Mucosa of rectum (tissue), 2 donors: ENCODE measurements around the gene TEX48.

Source experiments
- H3K27ac ChIP-seq, 2 donors: one replicate each; pipeline ENCODE4 v1.7.0; 2013; ENCODE audit warnings: inconsistent platforms in 2 of 2, low read depth in 2 of 2, low read length in 2 of 2
- H3K27me3 ChIP-seq, 2 donors: one replicate each; pipeline ENCODE4 v1.7.0; 2013; ENCODE audit warnings: low read length in 2 of 2; ENCODE audit not compliant: control insufficient read depth in 2 of 2, insufficient read depth in 2 of 2
- H3K36me3 ChIP-seq, 2 donors: one replicate each; pipeline ENCODE4 v1.7.0; 2013; ENCODE audit warnings: low read length in 2 of 2; ENCODE audit not compliant: control insufficient read depth in 2 of 2, insufficient read depth in 2 of 2
- H3K4me1 ChIP-seq, 2 donors: one replicate each; pipeline ENCODE4 v1.7.0; 2013; ENCODE audit warnings: low read length in 2 of 2, mild to moderate bottlenecking in 1 of 2; ENCODE audit not compliant: control insufficient read depth in 2 of 2, insufficient read depth in 2 of 2
- H3K4me3 ChIP-seq, 2 donors: one replicate each; pipeline ENCODE4 v1.7.0; 2013; ENCODE audit warnings: low read length in 2 of 2
- H3K9ac ChIP-seq, 2 donors: one replicate each; pipeline ENCODE4 v1.7.0; 2013; ENCODE audit warnings: low read length in 2 of 2, low read depth in 1 of 2, mild to moderate bottlenecking in 1 of 2
- H3K9me3 ChIP-seq, 2 donors: one replicate each; pipeline ENCODE4 v1.7.0; 2013; ENCODE audit warnings: low read length in 2 of 2; ENCODE audit not compliant: control insufficient read depth in 2 of 2
- donor health status: healthy.
- donor health status: Normal muscosa, but diverticular disease.

The TEX48 gene

DNA sequence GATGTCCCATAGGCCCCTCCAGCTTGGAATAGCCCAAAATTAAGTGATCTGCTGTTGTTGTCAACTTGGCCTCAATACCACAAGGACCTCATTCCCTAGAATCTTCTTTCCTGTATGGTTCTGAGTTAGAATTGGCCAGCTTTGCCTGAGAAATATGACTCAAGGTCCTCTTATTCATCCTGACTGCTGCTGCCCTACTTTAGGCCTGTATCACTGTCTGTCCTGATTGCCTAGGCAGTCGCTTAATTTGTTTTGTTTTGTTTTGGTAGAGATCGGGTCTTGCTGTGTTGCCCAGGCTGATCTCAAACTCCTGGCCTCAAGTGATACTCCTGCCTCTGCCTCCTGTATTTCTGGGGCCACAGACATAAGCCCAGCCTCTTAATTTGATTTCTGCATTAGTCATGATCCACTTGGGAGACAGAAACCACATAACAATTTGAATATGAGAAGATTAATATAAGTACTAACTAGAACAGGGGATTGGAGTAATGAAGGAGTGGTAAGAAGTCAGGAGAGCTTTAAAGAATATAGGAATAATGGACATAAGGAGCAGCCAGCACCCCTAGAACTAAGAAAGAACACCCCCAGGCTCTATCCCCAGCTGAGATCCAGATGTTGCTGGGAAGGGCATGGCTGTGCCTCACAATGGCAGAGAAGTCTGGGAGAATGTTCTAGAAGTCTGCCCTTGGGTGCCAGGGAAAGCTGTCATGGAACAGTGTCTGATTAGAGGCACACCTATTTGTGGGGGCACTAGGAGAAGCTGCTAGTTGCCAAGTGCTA is 29.0 kb downstream of the TEX48 start:
- Histone ChIP-seq H3K36me3 (no peaks in the 10 kb centered on the region), H3K4me1 (no peaks in the 10 kb centered on the region), H3K9ac (no peak overlapping the region), H3K4me3 (no peak overlapping the region), H3K9me3 (no peaks in the 10 kb centered on the region), H3K27me3 (no peaks in the 10 kb centered on the region), H3K27ac (no peak overlapping the region)

DNA sequence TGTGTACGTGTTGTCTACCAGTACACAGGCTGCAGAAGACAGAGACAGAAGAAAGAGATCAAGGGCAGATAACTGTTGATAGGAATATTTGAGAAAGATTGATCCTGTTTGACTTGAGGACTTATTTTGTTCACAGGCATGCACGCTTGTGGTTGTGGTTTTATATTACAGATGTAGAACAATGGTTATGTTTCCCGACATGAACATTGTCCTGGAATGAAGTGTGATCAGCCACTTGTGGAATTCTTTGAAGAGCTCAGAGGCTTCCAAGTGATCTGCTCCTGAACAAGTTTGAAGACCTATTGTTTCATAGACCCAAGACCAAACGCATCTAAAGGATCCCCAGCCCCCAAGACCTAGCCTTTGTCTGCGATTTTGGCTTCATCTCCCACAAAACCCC is 38.1 kb downstream of the TEX48 start:
- no peak overlapping the region for H3K9ac ChIP-seq
- H3K36me3 ChIP-seq = peaks cover 20 to 35% of the 10 kb centered on the region in 2 donors
- H3K4me3 ChIP-seq = no peak overlapping the region
- no peaks in the 10 kb centered on the region for H3K27me3 ChIP-seq
- no peak overlapping the region for H3K27ac ChIP-seq
- no peaks in the 10 kb centered on the region for H3K4me1 ChIP-seq
- no peaks in the 10 kb centered on the region for H3K9me3 ChIP-seq

DNA sequence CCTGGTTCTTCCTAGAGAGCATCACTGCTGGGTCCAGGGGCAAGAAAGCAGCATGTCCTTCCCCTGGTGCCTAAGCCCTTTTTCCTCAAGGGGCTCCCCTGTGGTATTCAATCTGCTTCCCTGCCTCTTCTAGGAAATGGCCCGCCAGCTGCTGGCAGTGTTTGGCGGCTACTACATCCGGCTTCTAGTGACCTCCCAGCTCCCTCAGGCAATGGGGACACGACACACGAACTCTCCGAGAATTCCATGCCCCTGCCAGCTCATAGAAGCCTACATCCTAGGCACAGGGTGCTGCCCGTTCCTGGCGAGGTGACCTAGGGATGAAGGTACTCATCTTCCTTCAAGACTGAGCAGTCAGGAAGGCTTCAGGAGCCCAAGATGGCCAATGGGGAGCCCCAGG is 39.0 kb downstream of the TEX48 start:
- Histone ChIP-seq H3K4me3 (no peak overlapping the region), H3K27me3 (no peaks in the 10 kb centered on the region), H3K9ac (no peak overlapping the region), H3K27ac (no peak overlapping the region), H3K4me1 (no peaks in the 10 kb centered on the region), H3K36me3 (peaks cover 20 to 42% of the 10 kb centered on the region in 2 donors), H3K9me3 (no peaks in the 10 kb centered on the region)

DNA sequence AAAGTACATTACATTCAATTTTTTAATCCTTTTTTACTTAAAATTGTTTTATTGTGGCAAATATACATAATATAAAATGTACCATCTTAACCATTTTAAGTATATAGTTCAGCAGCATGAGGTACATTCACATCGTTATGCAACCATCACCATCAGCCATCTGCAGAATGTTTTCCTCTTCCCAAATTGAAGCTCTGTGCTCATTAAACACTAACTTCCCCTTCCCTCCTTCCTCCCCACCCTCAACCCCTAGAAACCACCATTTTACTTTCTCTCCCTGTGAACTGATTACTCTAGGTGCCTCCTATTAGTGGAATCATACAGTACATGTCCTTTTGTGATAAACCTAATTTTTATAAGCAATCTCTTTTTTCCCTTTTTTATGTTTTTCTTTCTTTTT is 40.0 kb downstream of the TEX48 start:
- Histone ChIP-seq H3K27me3 (no peaks in the 10 kb centered on the region), H3K36me3 (peaks cover 20 to 42% of the 10 kb centered on the region in 2 donors), H3K9me3 (no peaks in the 10 kb centered on the region), H3K9ac (no peak overlapping the region), H3K27ac (no peak overlapping the region), H3K4me1 (no peaks in the 10 kb centered on the region), H3K4me3 (no peak overlapping the region)

DNA sequence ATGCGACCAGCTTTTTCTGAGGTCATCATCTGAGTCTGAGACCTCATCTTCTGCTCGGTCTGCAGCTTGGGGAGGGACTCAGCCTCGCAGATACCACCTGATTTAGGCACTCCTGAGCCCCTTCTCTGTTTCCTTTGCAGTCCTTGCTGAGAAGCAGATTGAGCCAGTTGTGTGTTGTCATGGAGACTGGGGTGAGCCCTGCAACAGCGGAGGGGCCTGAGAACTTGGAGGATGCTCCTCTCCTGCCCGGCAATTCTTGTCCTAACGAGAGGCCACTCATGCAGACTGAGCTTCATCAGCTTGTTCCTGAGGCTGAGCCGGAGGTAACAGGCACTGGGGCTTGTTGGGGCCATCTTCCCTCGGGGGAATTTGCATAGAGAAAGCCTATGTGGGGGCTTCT is 43.6 kb downstream of the TEX48 start:
- no peaks in the 10 kb centered on the region for H3K27me3 ChIP-seq
- H3K36me3 ChIP-seq = peaks cover 14 to 40% of the 10 kb centered on the region in 2 donors
- H3K9me3 ChIP-seq = no peaks in the 10 kb centered on the region
- H3K4me1 ChIP-seq = no peaks in the 10 kb centered on the region
- H3K27ac ChIP-seq = no peak overlapping the region
- no peak overlapping the region for H3K4me3 ChIP-seq
- no peak overlapping the region for H3K9ac ChIP-seq

DNA sequence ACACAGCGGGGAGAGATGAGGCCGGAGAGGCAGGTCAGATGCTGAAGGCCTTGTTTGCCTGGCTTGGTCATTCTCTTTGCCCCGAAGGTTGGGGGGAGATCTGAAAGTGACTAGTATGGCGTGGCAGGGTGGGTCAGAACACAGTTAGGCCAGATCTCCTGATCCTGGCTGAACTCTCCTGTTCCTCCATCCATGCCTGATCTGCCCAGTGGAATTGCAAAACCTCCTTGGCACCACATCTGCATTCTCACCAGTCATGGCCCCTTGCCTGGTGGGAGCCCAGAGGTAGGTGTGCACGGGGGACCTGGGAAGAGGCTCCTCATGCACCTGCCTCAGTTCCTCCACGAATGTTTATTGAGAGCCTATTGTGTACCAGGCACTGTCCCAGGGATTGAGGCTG is 47.6 kb downstream of the TEX48 start:
- H3K4me1 ChIP-seq = no peaks in the 10 kb centered on the region
- no peak overlapping the region for H3K4me3 ChIP-seq
- no peak overlapping the region for H3K27ac ChIP-seq
- H3K27me3 ChIP-seq = no peaks in the 10 kb centered on the region
- H3K9ac ChIP-seq = no peak overlapping the region
- peaks cover 20 to 37% of the 10 kb centered on the region in 2 donors for H3K36me3 ChIP-seq
- H3K9me3 ChIP-seq = no peaks in the 10 kb centered on the region

DNA sequence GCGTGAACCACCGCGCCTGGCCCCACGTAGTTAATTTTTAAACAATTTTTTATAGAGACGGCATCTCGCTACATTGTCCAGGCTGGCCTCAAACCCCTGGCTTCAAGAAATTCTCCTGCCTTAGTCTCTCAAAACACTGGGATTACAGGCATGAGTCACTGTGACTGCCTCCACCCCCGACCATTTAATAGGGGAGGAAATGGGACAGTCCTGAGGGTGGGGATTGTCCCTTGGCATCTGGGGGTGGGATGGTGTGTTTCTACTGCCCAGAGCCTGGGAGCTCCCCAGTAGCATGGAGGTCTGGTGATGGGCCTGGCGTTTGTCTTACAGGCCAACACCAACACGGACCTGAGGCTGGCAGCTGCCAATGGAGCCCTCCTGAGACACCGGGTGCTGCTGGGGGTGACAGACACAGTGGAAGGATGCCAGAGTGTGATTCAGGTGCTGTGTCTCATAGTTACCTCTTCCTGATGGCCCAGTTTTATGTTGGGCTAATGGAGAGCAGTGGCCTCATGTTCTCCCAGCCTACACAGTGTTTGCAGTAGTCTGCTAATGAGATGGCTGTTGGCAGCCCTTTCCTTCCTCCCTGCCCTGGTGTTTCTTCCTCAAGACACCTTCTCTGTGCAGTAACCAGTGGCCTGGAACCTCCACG is 48.4 kb downstream of the TEX48 start:
- Histone ChIP-seq H3K27me3 (no peaks in the 10 kb centered on the region), H3K4me1 (no peaks in the 10 kb centered on the region), H3K4me3 (no peak overlapping the region), H3K36me3 (peaks cover 27 to 39% of the 10 kb centered on the region in 2 donors), H3K9me3 (no peaks in the 10 kb centered on the region), H3K27ac (no peak overlapping the region), H3K9ac (no peak overlapping the region)

DNA sequence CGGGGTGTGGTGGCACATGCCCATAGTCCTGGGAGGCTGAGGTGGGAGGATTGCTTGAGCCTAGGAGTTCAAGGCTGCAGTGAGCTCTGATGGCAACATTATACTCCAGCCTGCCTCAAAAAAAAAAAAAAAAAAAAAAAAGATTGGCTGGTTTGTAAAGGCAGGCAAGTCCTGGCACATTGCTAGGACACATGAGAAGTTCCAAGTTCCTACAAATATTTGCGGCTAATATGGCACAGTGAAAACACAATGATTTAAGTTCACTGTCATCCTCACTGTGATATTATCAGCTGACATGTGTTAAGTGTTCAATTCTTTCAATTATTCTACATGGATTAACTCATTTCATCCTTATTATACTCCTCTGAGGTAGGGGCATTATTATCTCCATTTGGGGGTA is 50.8 kb downstream of the TEX48 start:
- Histone ChIP-seq H3K27me3 (no peaks in the 10 kb centered on the region), H3K36me3 (peaks cover 31 to 58% of the 10 kb centered on the region in 2 donors), H3K4me3 (no peak overlapping the region), H3K4me1 (no peaks in the 10 kb centered on the region), H3K9me3 (no peaks in the 10 kb centered on the region), H3K9ac (no peak overlapping the region), H3K27ac (no peak overlapping the region)

DNA sequence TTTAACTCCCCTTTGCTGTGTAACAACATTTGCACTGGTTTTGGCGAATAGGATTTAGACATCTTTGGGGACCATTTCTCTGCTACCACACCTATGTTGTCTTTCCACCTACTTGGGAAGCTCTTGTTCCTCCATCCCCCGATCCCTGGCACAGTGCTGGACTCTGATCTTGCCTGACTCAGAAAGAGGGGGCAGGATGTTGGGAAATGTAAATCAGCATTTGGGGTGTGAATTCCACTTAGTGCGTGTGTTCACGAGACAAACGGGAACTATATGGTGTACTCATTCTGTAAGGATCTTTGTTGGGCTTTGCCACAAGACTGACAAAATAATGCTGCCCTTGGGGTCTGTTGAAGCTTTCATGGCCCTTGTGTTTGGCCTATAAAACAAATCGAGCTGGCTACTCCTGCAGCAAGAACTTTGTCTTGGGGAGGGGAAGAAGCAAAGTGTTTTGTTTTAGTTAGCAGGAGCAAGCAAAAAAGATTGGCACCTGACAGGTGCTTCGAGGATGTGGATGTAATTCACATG is 52.4 kb downstream of the TEX48 start:
- peaks cover 31 to 57% of the 10 kb centered on the region in 2 donors for H3K36me3 ChIP-seq
- no peak overlapping the region for H3K4me3 ChIP-seq
- H3K4me1 ChIP-seq = no peaks in the 10 kb centered on the region
- H3K9me3 ChIP-seq = no peaks in the 10 kb centered on the region
- H3K27ac ChIP-seq = no peak overlapping the region
- H3K9ac ChIP-seq = no peak overlapping the region
- H3K27me3 ChIP-seq = no peaks in the 10 kb centered on the region

DNA sequence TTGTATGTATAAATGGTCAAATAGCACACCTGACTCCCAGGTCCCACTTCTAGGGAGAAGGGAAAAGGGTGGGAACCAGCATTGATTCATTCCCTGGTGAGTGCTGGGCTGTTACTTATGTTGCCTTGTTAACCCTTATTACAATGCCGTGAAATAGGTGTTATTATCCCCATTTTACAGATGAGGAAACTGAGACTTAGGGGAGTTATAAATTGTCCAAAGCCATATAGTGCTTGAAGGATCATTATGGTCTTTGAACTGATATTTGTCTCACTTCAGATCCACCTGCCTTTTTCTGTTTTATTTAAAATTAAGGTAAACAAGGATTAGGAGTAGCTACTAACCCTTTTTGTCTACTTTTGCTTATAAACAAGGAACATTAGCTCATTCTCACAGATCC is 54.4 kb downstream of the TEX48 start:
- Histone ChIP-seq H3K9me3 (no peaks in the 10 kb centered on the region), H3K27ac (no peak overlapping the region), H3K4me1 (no peaks in the 10 kb centered on the region), H3K27me3 (no peaks in the 10 kb centered on the region), H3K36me3 (peaks cover 25 to 44% of the 10 kb centered on the region in 2 donors), H3K4me3 (no peak overlapping the region), H3K9ac (no peak overlapping the region)
